ENCODE results near the gene OR10P1. TPM values are rescaled to one million over a fixed set of nuclear protein-coding genes. Genes with fewer than 3 reads are reported as not detected.

OR10P1 gene
- total RNA-seq, 1 donor from 2014 or later = not detected

GRCh38 chr12:55675666-55676065, 39.0 kb downstream of the OR10P1 start:
- TF ChIP-seq CTCF (IDR thresholded peaks at IDR 0.05; ENCODE audit: insufficient read depth, low read depth, low read length) (no peak), EZH2 (IDR thresholded peaks at IDR 0.05; ENCODE audit: insufficient read depth, low read length) (no peak)
- Mint-ChIP-seq H3K27ac (ENCODE audit: unreplicated experiment) (no peak overlapping the region), H3K4me1 (ENCODE audit: low read depth, unreplicated experiment) (no peaks in the 10 kb centered on the region), H3K27me3 (ENCODE audit: low read depth, unreplicated experiment) (peaks cover 10% of the 10 kb centered on the region), H3K36me3 (ENCODE audit: low read depth, unreplicated experiment) (no peaks in the 10 kb centered on the region), H3K9me3 (ENCODE audit: unreplicated experiment) (peaks cover 1% of the 10 kb centered on the region), H3K4me3 (ENCODE audit: unreplicated experiment) (no peak overlapping the region)
- no peaks in the 10 kb centered on the region for H3K9me3 ChIP-seq (ENCODE audit: insufficient read depth, low read depth, low read length)
- H3K4me2 ChIP-seq (ENCODE audit: low read length) = no peak overlapping the region
- no peaks in the 10 kb centered on the region for H3K27me3 ChIP-seq (ENCODE audit: insufficient read depth, low read length)
- H3K9ac ChIP-seq (ENCODE audit: low read length) = no peak overlapping the region
- H3K79me2 ChIP-seq (ENCODE audit: insufficient read depth, low read length) = no peaks in the 10 kb centered on the region
- FAIRE-seq = no peak
- no peak overlapping the region for H2AFZ ChIP-seq (ENCODE audit: low read depth, low read length)
- H3K4me3 ChIP-seq (ENCODE audit: insufficient read depth, low read depth, low read length) = no peak overlapping the region
- H3K27ac ChIP-seq (ENCODE audit: low read depth, low read length) = no peak overlapping the region
- H3K4me1 ChIP-seq (ENCODE audit: insufficient read depth, low read length) = no peaks in the 10 kb centered on the region
- no peaks in the 10 kb centered on the region for H4K20me1 ChIP-seq (ENCODE audit: insufficient read depth, low read length)
- H3K36me3 ChIP-seq (ENCODE audit: insufficient read depth, low read length) = no peaks in the 10 kb centered on the region
- DNase-seq (ENCODE audit: low read depth) = no peak

GRCh38 chr12:55676707-55677106, 40.0 kb downstream of the OR10P1 start:
- no peaks in the 10 kb centered on the region for H3K27me3 ChIP-seq (ENCODE audit: insufficient read depth, low read length)
- FAIRE-seq = no peak
- Mint-ChIP-seq H3K27me3 (ENCODE audit: low read depth, unreplicated experiment) (peaks cover 14% of the 10 kb centered on the region), H3K4me1 (ENCODE audit: low read depth, unreplicated experiment) (peaks cover 7% of the 10 kb centered on the region), H3K27ac (ENCODE audit: unreplicated experiment) (no peak overlapping the region), H3K36me3 (ENCODE audit: low read depth, unreplicated experiment) (no peaks in the 10 kb centered on the region), H3K9me3 (ENCODE audit: unreplicated experiment) (peaks cover 1% of the 10 kb centered on the region), H3K4me3 (ENCODE audit: unreplicated experiment) (no peak overlapping the region)
- TF ChIP-seq EZH2 (IDR thresholded peaks at IDR 0.05; ENCODE audit: insufficient read depth, low read length) (no peak), CTCF (IDR thresholded peaks at IDR 0.05; ENCODE audit: insufficient read depth, low read depth, low read length) (no peak)
- H3K4me2 ChIP-seq (ENCODE audit: low read length) = no peak overlapping the region
- no peak overlapping the region for H3K27ac ChIP-seq (ENCODE audit: low read depth, low read length)
- H4K20me1 ChIP-seq (ENCODE audit: insufficient read depth, low read length) = no peaks in the 10 kb centered on the region
- H3K9ac ChIP-seq (ENCODE audit: low read length) = no peak overlapping the region
- no peak for DNase-seq (ENCODE audit: low read depth)
- no peaks in the 10 kb centered on the region for H3K9me3 ChIP-seq (ENCODE audit: insufficient read depth, low read depth, low read length)
- no peaks in the 10 kb centered on the region for H3K79me2 ChIP-seq (ENCODE audit: insufficient read depth, low read length)
- no peak overlapping the region for H3K4me3 ChIP-seq (ENCODE audit: insufficient read depth, low read depth, low read length)
- peaks cover 7% of the 10 kb centered on the region for H3K4me1 ChIP-seq (ENCODE audit: insufficient read depth, low read length)
- no peak overlapping the region for H2AFZ ChIP-seq (ENCODE audit: low read depth, low read length)
- H3K36me3 ChIP-seq (ENCODE audit: insufficient read depth, low read length) = no peaks in the 10 kb centered on the region

- no peaks in the 10 kb centered on the region for H4K20me1 ChIP-seq (ENCODE audit: insufficient read depth, low read length)
- H3K4me3 Mint-ChIP-seq (ENCODE audit: unreplicated experiment) = no peak overlapping the region
- H3K36me3 ChIP-seq (ENCODE audit: insufficient read depth, low read length) = no peaks in the 10 kb centered on the region
- no peaks in the 10 kb centered on the region for H3K27me3 ChIP-seq (ENCODE audit: insufficient read depth, low read length)
- peaks cover 14% of the 10 kb centered on the region for H3K27me3 Mint-ChIP-seq (ENCODE audit: low read depth, unreplicated experiment)
- H3K36me3 Mint-ChIP-seq (ENCODE audit: low read depth, unreplicated experiment) = peaks cover 2% of the 10 kb centered on the region
- H3K9ac ChIP-seq (ENCODE audit: low read length) = no peak overlapping the region
- DNase-seq (ENCODE audit: low read depth) (no peak), FAIRE-seq (no peak)
- no peaks in the 10 kb centered on the region for H3K9me3 Mint-ChIP-seq (ENCODE audit: unreplicated experiment)
- H3K4me3 ChIP-seq (ENCODE audit: insufficient read depth, low read depth, low read length) = no peak overlapping the region
- no peaks in the 10 kb centered on the region for H3K79me2 ChIP-seq (ENCODE audit: insufficient read depth, low read length)
- no peak overlapping the region for H3K27ac Mint-ChIP-seq (ENCODE audit: unreplicated experiment)
- TF ChIP-seq CTCF (IDR thresholded peaks at IDR 0.05; ENCODE audit: insufficient read depth, low read depth, low read length) (no peak), EZH2 (IDR thresholded peaks at IDR 0.05; ENCODE audit: insufficient read depth, low read length) (no peak)
- H3K9me3 ChIP-seq (ENCODE audit: insufficient read depth, low read depth, low read length) = no peaks in the 10 kb centered on the region
- H3K4me2 ChIP-seq (ENCODE audit: low read length) = no peak overlapping the region
- H3K27ac ChIP-seq (ENCODE audit: low read depth, low read length) = no peak overlapping the region
- H3K4me1 Mint-ChIP-seq (ENCODE audit: low read depth, unreplicated experiment) = peaks cover 14% of the 10 kb centered on the region
- H2AFZ ChIP-seq (ENCODE audit: low read depth, low read length) = no peak overlapping the region
- H3K4me1 ChIP-seq (ENCODE audit: insufficient read depth, low read length) = peaks cover 10% of the 10 kb centered on the region
These were observed 43.0 kb downstream of the OR10P1 start for GRCh38 chr12:55679691-55680090.
